Common myeloid progenitor, CD34-positive (primary cell): ENCODE data around the gene TRAPPC11.

ENCODE experiments used
- CTCF ChIA-PET: fragments of 350-600 bp; sonication (Branson Sonifier 250); formaldehyde crosslinking; loops from one replicate; lab custom pipeline; 2021; ENCODE audit warnings: antibody characterized with exemption; lab: Charles Lee
- POLR2A ChIA-PET: fragments of 350-600 bp; sonication (Branson Sonifier 250); formaldehyde crosslinking; loops from one replicate; lab custom pipeline; 2021; ENCODE audit warnings: antibody characterized with exemption; lab: Charles Lee
- DNase-seq, 3 donors: peaks; one replicate each; pipeline versions ENCODE4 v3.0.0 to v3.0.0-alpha.2; 2013
- H3K27ac ChIP-seq, 2 experiments: 1 replicate in 1 of 2; 2 replicates in 1 of 2; pipeline ENCODE4 v1.7.0; 2013; ENCODE audit warnings: inconsistent platforms in 2 of 2, low read length in 2 of 2, mild to moderate bottlenecking in 2 of 2, low read depth in 1 of 2, moderate library complexity in 1 of 2; ENCODE audit not compliant: severe bottlenecking in 2 of 2, insufficient read depth in 1 of 2, poor library complexity in 1 of 2
- H3K27me3 ChIP-seq, 5 experiments: replicated peaks in 2 of 5; 1 replicate in 3 of 5; 2 replicates in 2 of 5; pipeline versions ENCODE4 v1.6.1 to v1.7.0; 2013; ENCODE audit warnings: low read length in 4 of 5, mild to moderate bottlenecking in 2 of 5, moderate library complexity in 2 of 5, inconsistent platforms in 1 of 5; ENCODE audit not compliant: insufficient read depth in 5 of 5, control insufficient read depth in 4 of 5
- H3K36me3 ChIP-seq, 4 experiments: 1 replicate in 2 of 4; 2 replicates in 2 of 4; pipeline versions ENCODE4 v1.6.1 to v1.7.0; 2013; ENCODE audit warnings: low read length in 3 of 4, control low read depth in 1 of 4, mild to moderate bottlenecking in 1 of 4; ENCODE audit not compliant: control insufficient read depth in 4 of 4, insufficient read depth in 4 of 4
- H3K4me1 ChIP-seq, 4 experiments: 1 replicate in 3 of 4; 2 replicates in 1 of 4; pipeline versions ENCODE4 v1.6.1 to v1.7.1; 2013; ENCODE audit warnings: low read length in 3 of 4, mild to moderate bottlenecking in 3 of 4, control low read depth in 1 of 4, inconsistent platforms in 1 of 4, moderate library complexity in 1 of 4; ENCODE audit not compliant: control insufficient read depth in 4 of 4, insufficient read depth in 4 of 4; ENCODE audit errors: control extremely low read depth in 1 of 4
- H3K4me3 ChIP-seq, 7 experiments: 1 replicate in 4 of 7; 2 replicates in 3 of 7; pipeline versions ENCODE4 v1.5.1 to v1.7.0; 2013; ENCODE audit warnings: mild to moderate bottlenecking in 7 of 7, low read length in 6 of 7, moderate library complexity in 6 of 7, inconsistent platforms in 2 of 7, low read depth in 2 of 7, control low read depth in 1 of 7; ENCODE audit not compliant: insufficient read depth in 4 of 7, control insufficient read depth in 1 of 7; ENCODE audit errors: extremely low read depth in 1 of 7
- H3K9me3 ChIP-seq, 5 experiments: 1 replicate in 4 of 5; 2 replicates in 1 of 5; pipeline versions ENCODE4 v1.6.1 to v1.7.1; 2013; ENCODE audit warnings: low read length in 4 of 5, mild to moderate bottlenecking in 2 of 5, inconsistent platforms in 1 of 5, low read depth in 1 of 5, moderate library complexity in 1 of 5; ENCODE audit not compliant: control insufficient read depth in 4 of 5, insufficient read depth in 2 of 5; ENCODE audit errors: control extremely low read depth in 1 of 5
- WGBS: methylation state at CpG from one replicate; pipeline ENCODE4 v1.1.5; 2013; ENCODE audit not compliant: insufficient coverage; 5-methylcytosine and 5-hydroxymethylcytosine counted together

Gene TRAPPC11

GRCh38 chr4:183636923-183637322 lies 22.2 kb upstream of the TRAPPC11 start:
- ChIA-PET POLR2A (no interaction called here), CTCF (interaction anchor here (1.4 kb wide), 1 partner anchor 15 kb away, joined by 3 read pairs; no protein-coding TSS in a partner anchor)
- H3K4me1 ChIP-seq, result no peaks in the 10 kb centered on the region
- no CpG with 5 or more reads among the region's 5 CpGs for WGBS
- no peaks in the 10 kb centered on the region for H3K9me3 ChIP-seq
- H3K27me3 ChIP-seq, result no peaks in the 10 kb centered on the region
- no peak overlapping the region for H3K27ac ChIP-seq
- no peak overlapping the region for H3K4me3 ChIP-seq
- peaks cover 0 to 5% (median 0%) of the 10 kb centered on the region in 4 experiments for H3K36me3 ChIP-seq
- DNase-seq, result no peak

GRCh38 chr4:183637461-183637860 lies 21.6 kb upstream of the TRAPPC11 start:
- CTCF ChIA-PET, result interaction anchor here (1.4 kb wide), 1 partner anchor 15 kb away, joined by 3 read pairs; no protein-coding TSS in a partner anchor
- POLR2A ChIA-PET, result no interaction called here

GRCh38 chr4:183638436-183638835 lies 20.7 kb upstream of the TRAPPC11 start:
- CTCF ChIA-PET, result no interaction called here
- peaks cover 0 to 5% (median 4%) of the 10 kb centered on the region in 4 experiments for H3K36me3 ChIP-seq
- DNase-seq, result no peak

More at GRCh38 chr4:183637461-183637860, 21.6 kb upstream of the TRAPPC11 start:
- H3K4me1 ChIP-seq, result no peaks in the 10 kb centered on the region
- DNase-seq, result no peak
- no peaks in the 10 kb centered on the region for H3K27me3 ChIP-seq
- peaks cover 0 to 5% (median 2%) of the 10 kb centered on the region in 4 experiments for H3K36me3 ChIP-seq
- whole genome bisulfite sequencing, result 96% methylated on average over 3 of the region's 3 CpGs
- H3K27ac ChIP-seq, result no peak overlapping the region
- H3K9me3 ChIP-seq, result no peaks in the 10 kb centered on the region
- no peak overlapping the region for H3K4me3 ChIP-seq

GRCh38 chr4:183639291-183639690 lies 19.8 kb upstream of the TRAPPC11 start:
- Histone ChIP-seq H3K36me3 (peaks cover 0 to 10% (median 9%) of the 10 kb centered on the region in 4 experiments), H3K4me3 (no peak overlapping the region), H3K4me1 (no peaks in the 10 kb centered on the region), H3K9me3 (no peaks in the 10 kb centered on the region), H3K27ac (no peak overlapping the region), H3K27me3 (no peaks in the 10 kb centered on the region)
- WGBS, result 94% methylated on average over 2 of the region's 3 CpGs
- ChIA-PET CTCF (no interaction called here), POLR2A (no interaction called here)
- DNase-seq, result no peak

More at GRCh38 chr4:183638436-183638835, 20.7 kb upstream of the TRAPPC11 start:
- WGBS, result no CpG with 5 or more reads among the region's 5 CpGs
- H3K27me3 ChIP-seq, result no peaks in the 10 kb centered on the region
- H3K9me3 ChIP-seq, result no peaks in the 10 kb centered on the region
- H3K4me1 ChIP-seq, result no peaks in the 10 kb centered on the region
- POLR2A ChIA-PET, result no interaction called here
- H3K4me3 ChIP-seq, result no peak overlapping the region
- H3K27ac ChIP-seq, result no peak overlapping the region

- no peak for DNase-seq
- H3K27me3 ChIP-seq, result no peaks in the 10 kb centered on the region
- H3K27ac ChIP-seq, result no peak overlapping the region
- no peaks in the 10 kb centered on the region for H3K4me1 ChIP-seq
- POLR2A ChIA-PET, result no interaction called here
- WGBS, result 96% methylated on average over 6 of the region's 7 CpGs
- no peak overlapping the region for H3K4me3 ChIP-seq
- H3K9me3 ChIP-seq, result no peaks in the 10 kb centered on the region
- CTCF ChIA-PET, result interaction anchor here (0.9 to 1.5 kb wide), 2 partner anchors 41 to 45 kb away, joined by 3 read pairs; no protein-coding TSS in a partner anchor
- H3K36me3 ChIP-seq, result peaks cover 14 to 48% (median 31%) of the 10 kb centered on the region in 4 experiments
Observed at GRCh38 chr4:183645326-183645725, 13.8 kb upstream of the TRAPPC11 start.

GRCh38 chr4:183657564-183657963 lies 1.5 kb upstream of the TRAPPC11 start:
- CTCF ChIA-PET, result interaction anchor here (0.6 kb wide), 1 partner anchor 143 kb away, joined by 3 read pairs; no protein-coding TSS in a partner anchor

GRCh38 chr4:183658362-183659028 lies 598 bp upstream of the TRAPPC11 start:
- Histone ChIP-seq H3K27ac (peak overlapping the region; percentile 72 to 91), H3K4me3 (peak overlapping the region; percentile 79 to 99 (median 88)), H3K4me1 (peaks cover 7 to 26% (median 19%) of the 10 kb centered on the region in 4 experiments), H3K27me3 (no peaks in the 10 kb centered on the region), H3K36me3 (peaks cover 0 to 15% (median 7%) of the 10 kb centered on the region in 4 experiments), H3K9me3 (no peaks in the 10 kb centered on the region)
- peak in 2 of 3 donors; percentile 33 to 52 for DNase-seq
- 2% methylated on average over 16 of the region's 39 CpGs for WGBS
- ChIA-PET POLR2A (no interaction called here), CTCF (no interaction called here)

More at GRCh38 chr4:183657564-183657963, 1.5 kb upstream of the TRAPPC11 start:
- H3K4me3 ChIP-seq, result peak overlapping the region in 4 of 7 experiments; percentile 84 to 99 (median 89)
- H3K27me3 ChIP-seq, result no peaks in the 10 kb centered on the region
- H3K27ac ChIP-seq, result no peak overlapping the region
- 76% methylated on average over 3 of the region's 3 CpGs for WGBS
- peaks cover 6 to 23% (median 13%) of the 10 kb centered on the region in 4 experiments for H3K36me3 ChIP-seq
- H3K4me1 ChIP-seq, result peaks cover 7 to 26% (median 19%) of the 10 kb centered on the region in 4 experiments
- H3K9me3 ChIP-seq, result no peaks in the 10 kb centered on the region
- POLR2A ChIA-PET, result no interaction called here
- DNase-seq, result peak in 1 of 3 donors; percentile 3
